H9 (cell line): ENCODE data around the gene PARVB. TPM values are rescaled to one million over a fixed set of nuclear protein-coding genes. Genes with fewer than 3 reads are reported as not detected.

ENCODE experiments used
- DNase-seq: peaks from one replicate; pipeline ENCODE4 v3.0.0-alpha.2; 2017
- H2AFZ ChIP-seq: one replicate; pipeline ENCODE4 v1.6.1; 2013; ENCODE audit warnings: mild to moderate bottlenecking, low read length, control low read depth, moderate library complexity
- H2AK5ac ChIP-seq: 2 replicates; pipeline ENCODE4 v1.6.1; 2013; ENCODE audit warnings: low read length, control low read depth, mixed read lengths; ENCODE audit not compliant: insufficient read length
- H2BK120ac ChIP-seq: one replicate; pipeline ENCODE4 v1.6.1; 2013; ENCODE audit warnings: low read depth, mild to moderate bottlenecking, low read length, control low read depth, inconsistent platforms; ENCODE audit not compliant: poor library complexity, severe bottlenecking
- H2BK12ac ChIP-seq: 2 replicates; pipeline ENCODE4 v1.6.1; 2013; ENCODE audit warnings: low read length, control low read depth, mixed read lengths, low read depth; ENCODE audit not compliant: insufficient read length
- H2BK15ac ChIP-seq: 2 replicates; pipeline ENCODE4 v1.6.1; 2013; ENCODE audit warnings: low read depth, low read length, control low read depth
- H2BK20ac ChIP-seq: one replicate; pipeline ENCODE4 v1.6.1; 2013; ENCODE audit warnings: low read depth, mild to moderate bottlenecking, low read length, control low read depth, inconsistent platforms; ENCODE audit not compliant: poor library complexity, severe bottlenecking
- H2BK5ac ChIP-seq: 2 replicates; pipeline ENCODE4 v1.6.1; 2013; ENCODE audit warnings: low read length, control low read depth, mixed read lengths; ENCODE audit not compliant: insufficient read length
- H3K14ac ChIP-seq: 2 replicates; pipeline ENCODE4 v1.6.1; 2013; ENCODE audit warnings: low read length, control low read depth; ENCODE audit not compliant: insufficient read depth
- H3K18ac ChIP-seq: 2 replicates; pipeline ENCODE4 v1.6.1; 2013; ENCODE audit warnings: low read depth, mild to moderate bottlenecking, mixed read lengths, low read length, control low read depth; ENCODE audit not compliant: insufficient read length
- H3K23ac ChIP-seq: 2 replicates; pipeline ENCODE4 v1.6.1; 2013; ENCODE audit warnings: low read length, control low read depth, mixed read lengths, low read depth; ENCODE audit not compliant: insufficient read length
- H3K23me2 ChIP-seq: 2 replicates; pipeline ENCODE4 v1.6.1; 2013; ENCODE audit warnings: low read depth, mild to moderate bottlenecking, mixed read lengths, low read length, control low read depth; ENCODE audit not compliant: insufficient read length, poor library complexity, severe bottlenecking
- H3K27ac ChIP-seq: 2 replicates; pipeline ENCODE4 v1.5.1; 2013; ENCODE audit warnings: low read length, control low read depth, mixed read lengths, low read depth; ENCODE audit not compliant: insufficient read length
- H3K27me3 ChIP-seq: 2 replicates; pipeline ENCODE4 v1.6.1; 2013; ENCODE audit warnings: low read length, control low read depth, inconsistent platforms; ENCODE audit not compliant: insufficient read depth
- H3K4ac ChIP-seq: 2 replicates; pipeline ENCODE4 v1.6.1; 2013; ENCODE audit warnings: low read depth, mild to moderate bottlenecking, control low read depth, inconsistent platforms, low read length, moderate library complexity
- H3K4me1 ChIP-seq: 2 replicates; pipeline ENCODE4 v1.6.1; 2013; ENCODE audit warnings: low read length, control low read depth, inconsistent platforms; ENCODE audit not compliant: insufficient read depth
- H3K4me2 ChIP-seq: 2 replicates; pipeline ENCODE4 v1.6.1; 2013; ENCODE audit warnings: low read length, control low read depth, mixed read lengths; ENCODE audit not compliant: insufficient read length, insufficient read depth
- H3K56ac ChIP-seq: 2 replicates; pipeline ENCODE4 v1.6.1; 2013; ENCODE audit warnings: low read depth, mild to moderate bottlenecking, mixed read lengths, low read length, control low read depth; ENCODE audit not compliant: insufficient read length
- H3K79me1 ChIP-seq: 2 replicates; pipeline ENCODE4 v1.6.1; 2013; ENCODE audit warnings: low read depth, mild to moderate bottlenecking, moderate library complexity, low read length, control low read depth, inconsistent platforms; ENCODE audit not compliant: insufficient read depth, poor library complexity, severe bottlenecking
- H3K79me2 ChIP-seq: 2 replicates; pipeline ENCODE4 v1.6.1; 2013; ENCODE audit warnings: low read length, control low read depth, inconsistent platforms; ENCODE audit not compliant: insufficient read depth
- H3K9ac ChIP-seq: 2 replicates; pipeline ENCODE4 v1.6.1; 2013; ENCODE audit warnings: low read length, control low read depth, mixed read lengths; ENCODE audit not compliant: insufficient read length; ENCODE audit errors: extremely low read depth
- H3K9me3 ChIP-seq: one replicate; pipeline ENCODE4 v1.6.1; 2013; ENCODE audit warnings: low read depth, low read length, inconsistent platforms; ENCODE audit not compliant: control insufficient read depth
- H3T11ph ChIP-seq: one replicate; pipeline ENCODE4 v1.6.1; 2013; ENCODE audit warnings: mild to moderate bottlenecking, low read length, control low read depth, inconsistent platforms
- H4K20me1 ChIP-seq: one replicate; pipeline ENCODE4 v1.6.1; 2013; ENCODE audit not compliant: control insufficient read depth, insufficient read length, insufficient read depth
- H4K5ac ChIP-seq: 2 replicates; pipeline ENCODE4 v1.6.1; 2013; ENCODE audit warnings: low read depth, mild to moderate bottlenecking, mixed read lengths, low read length, control low read depth; ENCODE audit not compliant: insufficient read length
- H4K8ac ChIP-seq: replicated peaks from 2 replicates; pipeline ENCODE4 v1.6.1; 2013; ENCODE audit warnings: low read length, control low read depth, mixed read lengths, low read depth; ENCODE audit not compliant: insufficient read length
- H4K91ac ChIP-seq: 2 replicates; pipeline ENCODE4 v1.6.1; 2013; ENCODE audit warnings: low read depth, mild to moderate bottlenecking, moderate library complexity, mixed read lengths, low read length, control low read depth; ENCODE audit not compliant: insufficient read length
- H3K27ac Mint-ChIP-seq, 3 experiments: 2 replicates in 2 of 3; 3 replicates in 1 of 3; pipeline ENCODE4 v1.8.0; 2020 to 2021; ENCODE audit warnings: mixed read lengths in 3 of 3, mild to moderate bottlenecking in 1 of 3, moderate library complexity in 1 of 3
- H3K27me3 Mint-ChIP-seq: 2 replicates; pipeline ENCODE4 v1.8.0; 2021; ENCODE audit warnings: low read depth, mild to moderate bottlenecking, moderate library complexity, mixed read lengths
- H3K36me3 Mint-ChIP-seq, 3 experiments: 2 replicates in 2 of 3; 3 replicates in 1 of 3; pipeline ENCODE4 v1.8.0; 2020 to 2021; ENCODE audit warnings: low read depth in 3 of 3, mixed read lengths in 3 of 3; ENCODE audit not compliant: insufficient read depth in 1 of 3
- H3K4me1 Mint-ChIP-seq, 2 experiments: 2 replicates each; pipeline ENCODE4 v1.8.0; 2020; ENCODE audit warnings: mixed read lengths in 2 of 2
- H3K4me3 Mint-ChIP-seq, 2 experiments: 2 replicates in 1 of 2; 3 replicates in 1 of 2; pipeline ENCODE4 v1.8.0; 2020 to 2021; ENCODE audit warnings: mild to moderate bottlenecking in 2 of 2, mixed read lengths in 2 of 2, moderate library complexity in 1 of 2
- H3K9me3 Mint-ChIP-seq, 2 experiments: 2 replicates in 1 of 2; 3 replicates in 1 of 2; pipeline ENCODE4 v1.8.0; 2020; ENCODE audit warnings: mild to moderate bottlenecking in 2 of 2, mixed read lengths in 2 of 2, moderate library complexity in 1 of 2
- CTCF ChIP-seq: fragments of 200-600 bp; sonication (generic); conservative IDR thresholded peaks from 3 replicates; pipeline ENCODE4 v1.8.0; 2021; ENCODE audit warnings: antibody characterized with exemption, mild to moderate bottlenecking
- WGBS: extraction: QIAGEN DNeasy Blood & Tissue Kit; methylation state at CpG from one replicate; pipeline ENCODE4 v1.1.7; 2013; ENCODE audit warnings: missing lambda C conversion rate, low lambda C conversion rate, mixed read lengths; ENCODE audit not compliant: insufficient read length; ENCODE audit errors: extremely low coverage; 5-methylcytosine and 5-hydroxymethylcytosine counted together
- total RNA-seq: library from RNA; stranded (reverse); gene quantifications from 2 replicates; pipeline ENCODE4 v1.2.1, GENCODE V29; 2021

The PARVB gene
- total RNA-seq, 1 experiment from 2014 or later = 15.6 TPM

- Histone ChIP-seq H2BK15ac (no peak overlapping the region), H3K27me3 (no peaks in the 10 kb centered on the region), H3K79me2 (no peaks in the 10 kb centered on the region), H3K4me2 (no peak overlapping the region), H3K18ac (no peak overlapping the region), H3K23me2 (no peaks in the 10 kb centered on the region), H4K20me1 (no peaks in the 10 kb centered on the region), H3K9ac (no peak overlapping the region), H3K4ac (no peak overlapping the region), H3K79me1 (no peaks in the 10 kb centered on the region), H2AFZ (no peak overlapping the region), H2AK5ac (no peak overlapping the region), H3T11ph (no peak overlapping the region), H3K14ac (no peak overlapping the region; the same call in 1 of the 2 replicates), H2BK12ac (no peak overlapping the region), H3K56ac (no peak overlapping the region), H4K8ac (no peak overlapping the region), H2BK20ac (no peak overlapping the region), H3K27ac (no peak overlapping the region), H4K91ac (no peak overlapping the region), H4K5ac (no peak overlapping the region), H2BK120ac (no peak overlapping the region), H3K23ac (no peak overlapping the region), H3K4me1 (no peaks in the 10 kb centered on the region), H3K9me3 (no peaks in the 10 kb centered on the region), H2BK5ac (no peak overlapping the region)
- Mint-ChIP-seq H3K27me3 (peaks cover 2% of the 10 kb centered on the region), H3K4me1 (peaks cover 4 to 8% of the 10 kb centered on the region in 2 experiments), H3K9me3 (no peaks in the 10 kb centered on the region), H3K4me3 (no peak overlapping the region), H3K27ac (no peak overlapping the region), H3K36me3 (no peaks in the 10 kb centered on the region; a peak in 1 of 7 replicates)
- WGBS = no CpG with 5 or more reads among the region's 4 CpGs
- TF ChIP-seq CTCF = no peak
- no peak for DNase-seq
Observed at GRCh38 chr22:44186737-44187136, 162.6 kb downstream of the PARVB start.
